Neural cell (in vitro differentiated cells): ENCODE results near the gene FREM2. TPM values are rescaled to one million over a fixed set of nuclear protein-coding genes. Genes with fewer than 3 reads are reported as not detected.

Experiments
- H2AFZ ChIP-seq: fragments of 200-600, 300-800 bp; sonication (generic), shearing (Covaris generic); 2 replicates; pipeline ENCODE4 v1.6.0; 2014; ENCODE audit warnings: low read depth, mild to moderate bottlenecking, antibody characterized with exemption, low read length, moderate library complexity
- H3F3A ChIP-seq: fragments of 200-600 bp; shearing (Covaris generic); 2 replicates; pipeline ENCODE4 v1.6.1; 2016; ENCODE audit warnings: mild to moderate bottlenecking, moderate library complexity, mixed read lengths, antibody characterized with exemption, low read length; ENCODE audit not compliant: insufficient read depth, poor library complexity, severe bottlenecking
- H3K27ac ChIP-seq: fragments of 200-600, 300-800 bp; sonication (generic), shearing (Covaris generic); 2 replicates; pipeline ENCODE4 v1.5.1; 2014; ENCODE audit warnings: mild to moderate bottlenecking, low read length, moderate library complexity
- H3K27me3 ChIP-seq: fragments of 300-800, 200-600 bp; sonication (generic), shearing (Covaris generic); 2 replicates; pipeline ENCODE4 v1.6.0; 2014; ENCODE audit warnings: mild to moderate bottlenecking, low read depth, low read length, moderate library complexity; ENCODE audit not compliant: insufficient read depth
- H3K36me3 ChIP-seq: fragments of 300-800, 200-600 bp; sonication (generic), shearing (Covaris generic); 2 replicates; pipeline ENCODE4 v1.5.1; 2014; ENCODE audit warnings: mild to moderate bottlenecking, antibody characterized with exemption, low read length, moderate library complexity; ENCODE audit not compliant: insufficient read depth
- H3K4me2 ChIP-seq: fragments of 300-800, 200-600 bp; sonication (generic), shearing (Covaris generic); 2 replicates; pipeline ENCODE4 v1.6.0; 2014; ENCODE audit warnings: mild to moderate bottlenecking, low read length
- H3K4me3 ChIP-seq: fragments of 300-800, 200-600 bp; sonication (generic), shearing (Covaris generic); 2 replicates; pipeline ENCODE4 v1.5.1; 2014; ENCODE audit warnings: mild to moderate bottlenecking, low read length, moderate library complexity
- H3K79me2 ChIP-seq: fragments of 200-600 bp; shearing (Covaris generic); replicated peaks from 2 replicates; pipeline ENCODE4 v1.6.0; 2014; ENCODE audit warnings: mild to moderate bottlenecking, low read length, moderate library complexity; ENCODE audit not compliant: insufficient read depth
- H3K9ac ChIP-seq: fragments of 300-800, 200-600 bp; sonication (generic), shearing (Covaris generic); 2 replicates; pipeline ENCODE4 v1.6.1; 2016; ENCODE audit warnings: mild to moderate bottlenecking, low read length, mixed read lengths
- H3K9me2 ChIP-seq: fragments of 200-600 bp; shearing (Covaris generic); 2 replicates; pipeline ENCODE4 v1.6.1; 2016; ENCODE audit warnings: mild to moderate bottlenecking, low read length, mixed read lengths; ENCODE audit not compliant: insufficient read depth
- H3K9me3 ChIP-seq: fragments of 200-600, 300-800 bp; sonication (generic), shearing (Covaris generic); 2 replicates; pipeline ENCODE4 v1.6.1; 2016; ENCODE audit warnings: mild to moderate bottlenecking, mixed run types, low read length, moderate library complexity, mixed read lengths
- H4K20me1 ChIP-seq: fragments of 200-600 bp; shearing (Covaris generic); 2 replicates; pipeline ENCODE4 v1.6.1; 2016; ENCODE audit warnings: mild to moderate bottlenecking, mixed run types; ENCODE audit not compliant: insufficient read depth
- CTCF ChIP-seq: fragments of 450-650 bp; IDR thresholded peaks from 2 replicates; pipeline ENCODE4 v1.5.1; 2014; ENCODE audit warnings: antibody characterized with exemption, mild to moderate bottlenecking, moderate library complexity; ENCODE audit not compliant: poor library complexity, severe bottlenecking
- EP300 ChIP-seq: fragments of 450-650 bp; conservative IDR thresholded peaks from 2 replicates; pipeline ENCODE4 v1.6.1; 2014; ENCODE audit warnings: antibody characterized with exemption, mild to moderate bottlenecking, moderate library complexity; ENCODE audit not compliant: poor library complexity, severe bottlenecking
- EZH2 ChIP-seq: fragments of 200-600, 300-800 bp; shearing (Covaris generic), sonication (generic); IDR thresholded peaks from 2 replicates; pipeline ENCODE4 v1.6.1; 2014; ENCODE audit warnings: antibody characterized with exemption, low read length, borderline replicate concordance, mild to moderate bottlenecking; ENCODE audit not compliant: insufficient read depth, poor library complexity, severe bottlenecking
- MXI1 ChIP-seq: fragments of 450-650 bp; conservative IDR thresholded peaks from 2 replicates; pipeline ENCODE4 v1.6.1; 2014; ENCODE audit warnings: antibody characterized with exemption, mild to moderate bottlenecking; ENCODE audit not compliant: poor library complexity, severe bottlenecking
- POLR2AphosphoS5 ChIP-seq: IDR thresholded peaks from 2 replicates; pipeline ENCODE4 v1.6.1; 2012
- RAD21 ChIP-seq: fragments of 450-650 bp; conservative IDR thresholded peaks from 2 replicates; pipeline ENCODE4 v1.6.1; 2014; ENCODE audit warnings: antibody characterized with exemption, mild to moderate bottlenecking, moderate library complexity
- REST ChIP-seq: IDR thresholded peaks from 2 replicates; pipeline ENCODE4 v1.6.1; 2012; ENCODE audit warnings: borderline replicate concordance
- SMC3 ChIP-seq: fragments of 450-650 bp; conservative IDR thresholded peaks from 2 replicates; pipeline ENCODE4 v1.6.1; 2014; ENCODE audit warnings: antibody characterized with exemption, mild to moderate bottlenecking, moderate library complexity; ENCODE audit not compliant: poor library complexity
- TAF1 ChIP-seq: IDR thresholded peaks from 2 replicates; pipeline ENCODE4 v1.6.1; 2012; ENCODE audit warnings: low read depth
- polyA plus RNA-seq: library from polyadenylated mRNA; depleted of rRNA; stranded (reverse); fragments of >200 nt; gene quantifications from 2 replicates; pipeline ENCODE4 v1.2.3, GENCODE V29; 2014

FREM2 gene
- polyA plus RNA-seq, 1 donor from 2014 or later: 0.19 TPM

GRCh38 chr13:38648912-38649311 lies 38.0 kb upstream of the FREM2 start:
- H3K4me2 ChIP-seq: no peak overlapping the region
- H3K36me3 ChIP-seq: no peaks in the 10 kb centered on the region
- no peaks in the 10 kb centered on the region for H3K27me3 ChIP-seq
- H3K4me3 ChIP-seq: no peak overlapping the region
- TF ChIP-seq POLR2AphosphoS5: no peak
- TF ChIP-seq EP300: no peak
- no peak for TF ChIP-seq SMC3
- no peak for TF ChIP-seq MXI1
- TF ChIP-seq RAD21: no peak
- TF ChIP-seq EZH2: no peak
- no peak for TF ChIP-seq REST
- no peak for TF ChIP-seq CTCF
- TF ChIP-seq TAF1: no peak
- no peak overlapping the region for H3K9ac ChIP-seq
- no peak overlapping the region for H3K27ac ChIP-seq
- H3K79me2 ChIP-seq: no peaks in the 10 kb centered on the region
- H3K9me3 ChIP-seq: no peaks in the 10 kb centered on the region
- no peaks in the 10 kb centered on the region for H4K20me1 ChIP-seq
- no peak overlapping the region for H2AFZ ChIP-seq
- H3F3A ChIP-seq: no peaks in the 10 kb centered on the region
- H3K9me2 ChIP-seq: no peaks in the 10 kb centered on the region

GRCh38 chr13:38656699-38657098 lies 30.2 kb upstream of the FREM2 start:
- no peaks in the 10 kb centered on the region for H3K9me2 ChIP-seq
- H3K9me3 ChIP-seq: no peaks in the 10 kb centered on the region
- no peak for TF ChIP-seq EP300
- no peak for TF ChIP-seq EZH2
- TF ChIP-seq MXI1: no peak
- no peak for TF ChIP-seq CTCF
- no peak for TF ChIP-seq POLR2AphosphoS5
- no peak for TF ChIP-seq SMC3
- no peak for TF ChIP-seq REST
- no peak for TF ChIP-seq TAF1
- no peak for TF ChIP-seq RAD21
- H2AFZ ChIP-seq: no peak overlapping the region
- H3K4me2 ChIP-seq: no peak overlapping the region
- no peaks in the 10 kb centered on the region for H3F3A ChIP-seq
- no peak overlapping the region for H3K9ac ChIP-seq
- H4K20me1 ChIP-seq: no peaks in the 10 kb centered on the region
- no peak overlapping the region for H3K4me3 ChIP-seq
- no peaks in the 10 kb centered on the region for H3K36me3 ChIP-seq
- H3K27ac ChIP-seq: no peak overlapping the region
- H3K79me2 ChIP-seq: no peaks in the 10 kb centered on the region
- no peaks in the 10 kb centered on the region for H3K27me3 ChIP-seq
